GM18511 (cell line): ENCODE results near the gene TSHZ2.

Experiments used
- ATAC-seq: cut with Tn5 transposase; IDR thresholded peaks from one replicate; pipeline ENCODE4 v1.9.1; 2021; ENCODE audit warnings: mild to moderate bottlenecking, moderate library complexity; ENCODE audit not compliant: unreplicated experiment

TSHZ2 gene

GRCh38 chr20:53159160-53159559, 187.0 kb downstream of the TSHZ2 start:
- ATAC-seq = no peak

DNA sequence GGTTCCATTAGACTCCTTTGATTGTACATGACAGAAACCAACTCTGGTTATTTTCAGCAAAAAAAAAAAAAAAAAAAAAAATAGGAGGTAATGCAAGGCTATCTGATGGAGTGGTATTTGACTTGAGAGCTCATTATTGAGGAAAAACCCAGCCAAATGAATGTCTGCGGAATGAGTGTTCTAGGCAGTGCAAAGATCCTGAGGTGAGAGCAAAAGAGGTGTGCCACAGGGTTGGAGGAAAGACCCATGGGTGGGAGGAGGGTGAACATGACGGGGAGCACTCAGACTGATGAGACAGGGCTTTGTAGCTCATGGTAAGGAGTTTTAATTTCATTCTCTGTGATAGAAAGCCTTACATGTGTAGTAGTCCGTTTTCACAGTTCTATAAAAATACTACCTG, 188.9 kb downstream of the TSHZ2 start:
- no peak for ATAC-seq

- no peak for ATAC-seq
Observed at GRCh38 chr20:53161473-53161872, 189.3 kb downstream of the TSHZ2 start.

DNA sequence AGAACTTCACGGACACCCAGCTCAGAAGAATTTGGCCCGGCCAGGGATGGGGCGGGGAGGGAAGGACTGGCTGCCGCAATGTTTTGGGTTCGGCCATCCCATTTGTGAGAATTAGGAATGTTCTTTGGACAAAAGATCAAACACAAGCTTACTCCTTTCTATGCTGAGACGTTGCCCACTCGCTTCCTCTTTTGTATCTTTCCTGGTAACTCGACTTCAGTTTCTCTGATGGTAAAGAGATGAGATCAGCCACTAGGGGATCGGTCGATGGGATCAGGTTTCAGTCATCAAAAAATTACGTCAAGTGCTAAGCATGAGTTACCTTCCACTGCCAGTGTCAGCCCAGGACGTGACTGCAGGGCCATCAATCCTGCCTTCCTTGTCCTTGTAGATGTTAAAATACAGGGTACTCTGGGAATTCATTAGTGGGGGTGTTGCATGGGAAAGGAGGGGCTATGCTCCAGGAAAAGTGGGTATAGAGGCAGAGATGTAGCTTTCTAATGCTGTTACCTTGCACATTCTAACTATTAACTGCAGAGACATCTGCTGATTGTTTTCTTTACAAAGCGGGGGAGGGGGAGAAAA, 190.2 kb downstream of the TSHZ2 start:
- no peak for ATAC-seq

GRCh38 chr20:53163486-53163885, 191.3 kb downstream of the TSHZ2 start:
- no peak for ATAC-seq

GRCh38 chr20:53164072-53164471, 191.9 kb downstream of the TSHZ2 start:
- no peak for ATAC-seq

- ATAC-seq = no peak
Observed at GRCh38 chr20:53165452-53165851, 193.3 kb downstream of the TSHZ2 start.

- ATAC-seq = no peak
Observed at GRCh38 chr20:53168491-53168890, 196.3 kb downstream of the TSHZ2 start.

- ATAC-seq = no peak
Observed at GRCh38 chr20:53170196-53170595, 198.0 kb downstream of the TSHZ2 start.

DNA sequence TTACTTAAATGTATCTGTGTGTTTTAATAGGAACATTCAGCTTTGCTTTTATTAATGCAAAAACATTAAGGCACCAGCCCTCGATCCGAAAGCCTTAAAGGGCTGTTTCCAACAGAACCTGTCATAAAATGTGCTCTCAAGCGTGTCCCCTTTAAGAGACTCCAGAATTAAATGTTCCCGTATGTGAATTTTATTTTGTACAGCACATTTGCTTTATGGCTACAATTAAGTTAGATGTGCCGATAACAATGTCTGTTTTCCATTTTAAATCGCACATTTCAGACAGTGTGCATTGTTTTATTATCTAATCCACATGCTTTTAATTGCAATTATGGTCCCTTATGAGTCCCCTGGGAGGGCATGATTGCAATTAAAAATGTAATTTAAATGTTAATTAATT, 198.9 kb downstream of the TSHZ2 start:
- no peak for ATAC-seq

DNA sequence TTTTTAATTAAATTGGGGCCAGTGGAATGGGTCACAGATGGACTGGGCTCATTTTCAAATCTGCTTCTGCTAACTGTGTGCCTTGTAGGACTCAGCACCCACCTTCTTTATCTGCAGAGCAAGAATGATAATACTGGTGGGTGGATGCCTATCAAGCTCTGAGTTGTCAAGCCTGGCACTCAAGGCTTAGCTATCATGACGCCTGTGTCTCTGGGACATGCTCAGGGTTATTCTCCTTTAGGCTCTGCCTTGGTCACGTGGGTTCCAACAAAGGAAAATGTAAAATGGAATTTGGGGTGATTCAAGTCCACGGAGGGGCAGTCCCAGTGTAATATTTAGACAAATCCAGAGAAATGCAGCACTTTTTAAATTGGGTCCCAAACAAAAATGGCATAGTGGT, 202.3 kb downstream of the TSHZ2 start:
- no peak for ATAC-seq

GRCh38 chr20:53175135-53175780, 203.1 kb downstream of the TSHZ2 start:
- ATAC-seq = no peak

DNA sequence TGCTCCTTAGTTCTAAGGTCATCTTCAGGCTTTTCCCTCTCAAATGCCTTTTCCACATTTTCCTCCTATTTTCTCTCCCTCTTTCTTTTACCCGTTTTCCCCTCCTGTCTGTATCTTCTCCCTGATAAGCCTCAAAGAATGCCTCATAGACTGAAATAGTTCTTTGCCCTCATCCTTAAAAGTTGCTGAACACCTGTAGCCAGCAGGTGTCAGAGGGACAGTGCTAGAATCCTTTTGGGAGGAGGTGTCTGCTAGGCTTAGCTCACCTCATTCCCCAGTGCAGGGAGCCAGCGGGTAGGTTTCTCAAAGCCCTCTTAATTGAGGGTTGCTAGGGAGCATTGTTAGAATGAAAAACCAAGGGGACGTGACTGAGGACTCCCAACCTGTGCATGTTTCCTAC, 204.0 kb downstream of the TSHZ2 start:
- ATAC-seq = no peak

DNA sequence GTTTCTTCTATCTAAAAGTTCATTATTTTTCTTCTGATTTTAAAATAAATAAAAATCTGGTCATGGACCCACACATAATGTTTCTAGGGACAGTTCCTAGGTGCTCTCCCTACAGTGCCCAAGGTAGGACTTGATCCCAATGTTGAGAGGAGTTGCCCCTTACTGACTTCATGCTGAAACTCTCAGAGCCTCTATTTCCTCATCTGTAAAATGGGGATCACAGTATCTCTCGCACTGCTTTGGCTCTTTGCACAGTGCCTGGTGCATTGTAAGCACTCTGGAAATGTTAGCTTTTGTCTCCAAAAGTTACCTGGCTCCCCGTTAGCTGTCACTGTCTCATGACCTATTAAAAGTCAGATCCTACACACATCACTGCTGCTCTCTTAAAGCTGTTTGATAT, 205.5 kb downstream of the TSHZ2 start:
- no peak for ATAC-seq

DNA sequence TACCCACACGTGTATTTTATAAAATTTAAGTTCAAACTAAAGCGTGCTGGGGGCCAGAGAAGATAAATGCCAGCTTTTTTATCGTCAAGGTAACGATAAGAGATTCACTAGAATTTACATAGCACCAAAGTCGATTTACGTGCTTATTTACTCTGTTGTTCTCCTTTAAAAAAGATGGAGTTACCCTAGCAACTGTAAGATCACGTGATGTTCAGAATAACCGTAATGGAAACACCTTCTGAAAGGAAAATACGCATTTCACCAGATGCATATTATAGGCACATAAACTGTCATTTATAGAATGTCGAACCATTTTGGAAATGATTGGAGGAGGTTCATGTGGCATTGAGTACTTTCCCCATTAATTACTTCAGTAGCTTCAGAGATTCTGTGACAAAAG, 207.6 kb downstream of the TSHZ2 start:
- ATAC-seq = no peak

DNA sequence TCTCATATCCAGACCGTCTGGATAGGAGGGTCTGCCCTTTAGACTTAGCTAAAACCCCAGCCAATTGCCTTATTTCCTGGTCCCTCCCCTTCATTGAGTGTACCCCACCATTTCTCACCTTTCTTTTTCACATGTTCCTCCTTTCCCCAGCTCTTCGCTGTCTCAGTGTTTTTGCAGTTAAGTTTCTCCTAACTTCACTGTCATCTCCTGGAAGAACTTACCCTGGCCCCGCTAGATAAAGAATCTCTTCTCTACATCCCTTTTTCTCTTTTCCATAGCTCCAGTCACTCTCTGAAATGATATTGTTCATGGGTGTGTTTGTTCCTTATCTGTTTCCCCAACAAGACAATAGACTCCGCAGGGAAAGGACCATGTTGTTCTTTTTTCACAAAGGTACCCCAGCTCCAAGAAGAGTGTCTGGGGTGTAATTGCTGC, 208.8 kb downstream of the TSHZ2 start:
- ATAC-seq = no peak

DNA sequence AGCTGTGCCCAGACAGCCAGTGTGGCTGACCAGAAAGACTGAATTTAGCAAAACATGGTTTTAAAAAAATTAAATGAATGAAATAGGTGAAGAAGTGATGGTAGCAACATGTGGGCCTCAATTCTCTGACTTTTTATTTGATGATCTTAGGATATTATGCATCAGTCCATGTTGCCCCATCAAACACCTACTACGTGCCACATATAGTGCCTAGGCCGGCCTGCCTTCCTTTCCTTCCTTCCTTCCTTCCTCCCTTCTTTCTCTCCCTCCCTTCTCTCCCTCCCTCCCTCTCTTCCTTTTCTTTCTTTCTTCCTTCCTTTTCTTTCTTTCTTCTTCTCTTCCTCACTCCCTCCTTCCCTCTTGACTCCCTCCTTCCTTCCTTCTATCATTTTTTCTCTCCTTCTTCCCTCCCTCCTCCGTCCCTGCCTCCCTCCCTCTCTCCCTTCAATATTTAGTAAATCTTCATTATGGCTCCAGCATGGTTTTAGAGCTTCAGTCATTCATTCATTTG, 209.8 kb downstream of the TSHZ2 start:
- no peak for ATAC-seq

- no peak for ATAC-seq
Observed at GRCh38 chr20:53183181-53183580, 211.0 kb downstream of the TSHZ2 start.

DNA sequence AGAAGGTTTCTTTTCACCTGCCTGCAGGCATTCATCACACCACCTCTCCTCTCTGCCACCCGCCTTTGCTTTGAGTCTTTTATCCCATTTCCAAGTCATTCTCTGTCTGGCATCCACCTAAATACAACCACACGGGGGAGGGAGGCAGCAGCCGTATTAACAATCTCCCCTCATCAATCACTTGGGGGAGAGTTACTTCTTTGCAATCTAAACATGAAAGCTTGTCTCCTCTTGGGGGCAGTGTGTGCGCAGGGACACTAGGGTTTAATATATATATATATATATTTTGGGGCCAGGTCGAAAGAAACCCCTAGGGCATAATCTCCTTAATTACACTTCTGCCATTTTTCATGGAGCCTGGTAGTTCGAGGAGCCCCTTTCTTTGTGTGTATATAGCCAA, 214.5 kb downstream of the TSHZ2 start:
- no peak for ATAC-seq

GRCh38 chr20:53187392-53188068, 215.4 kb downstream of the TSHZ2 start:
- ATAC-seq = no peak

DNA sequence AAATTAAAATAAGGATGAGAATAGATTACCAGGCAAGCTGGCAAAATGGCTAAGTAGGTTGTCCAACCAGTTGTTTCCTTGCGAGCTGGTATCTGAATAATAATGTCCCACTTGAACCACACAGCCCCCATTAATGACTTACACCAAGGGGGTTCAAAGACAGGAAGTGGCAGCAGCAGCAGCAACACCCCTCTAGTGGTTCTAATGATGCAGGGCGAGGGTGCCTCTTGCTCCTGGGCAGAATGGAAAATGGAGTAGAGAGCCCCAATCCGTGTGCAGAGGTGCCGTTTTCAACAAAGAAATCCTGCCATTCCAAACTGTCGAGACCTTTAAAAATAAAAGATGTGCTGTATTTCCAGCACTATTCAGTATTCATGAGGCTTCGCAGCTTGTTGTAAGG, 218.1 kb downstream of the TSHZ2 start:
- no peak for ATAC-seq

DNA sequence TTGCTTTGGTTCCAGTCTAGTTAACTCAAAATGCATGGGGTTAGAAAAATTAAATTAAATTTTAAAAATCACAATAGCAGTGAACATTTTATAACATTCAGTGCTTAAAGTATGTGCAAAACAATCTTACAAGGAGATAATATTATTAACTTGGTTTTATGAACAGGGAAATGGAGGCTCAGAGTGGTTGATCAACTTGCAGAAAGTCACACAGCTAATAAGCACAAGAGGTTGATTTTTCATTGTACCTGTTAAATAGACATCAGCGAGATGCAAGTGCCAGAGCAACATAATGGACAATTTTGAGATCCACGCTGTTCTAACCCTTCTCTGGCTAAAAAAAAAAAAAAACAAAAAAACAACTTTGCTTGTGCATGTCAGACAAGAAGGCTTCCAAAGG, 219.8 kb downstream of the TSHZ2 start:
- ATAC-seq = no peak
